Transverse colon (tissue), 4 donors: ENCODE results near the gene BCKDHA.

ENCODE experiments used
- POLR2A ChIP-seq: fragments of 450-650 bp; IDR thresholded peaks from one replicate; pipeline ENCODE4 v1.6.1; 2016; ENCODE audit warnings: antibody characterized with exemption, mild to moderate bottlenecking, moderate library complexity
- POLR2AphosphoS5 ChIP-seq, 3 donors: sonication (generic); formaldehyde crosslinking; IDR thresholded peaks; one replicate each; pipeline ENCODE4 v1.6.1; 2016; ENCODE audit warnings: antibody characterized with exemption in 3 of 3
- TF ChIP-seq, protein P1 (sequence below), 5 experiments: fragments of 200-600 bp in 3 of 5; fragments of 450-650 bp in 2 of 5; sonication (generic) in 3 of 5; IDR thresholded peaks; 1 replicate in 2 of 5; 2 replicates in 3 of 5; pipeline ENCODE4 v1.5.1; 2016 to 2017; ENCODE audit warnings: antibody characterized with exemption in 5 of 5, inconsistent platforms in 3 of 5, mild to moderate bottlenecking in 2 of 5, moderate library complexity in 1 of 5

DNA sequence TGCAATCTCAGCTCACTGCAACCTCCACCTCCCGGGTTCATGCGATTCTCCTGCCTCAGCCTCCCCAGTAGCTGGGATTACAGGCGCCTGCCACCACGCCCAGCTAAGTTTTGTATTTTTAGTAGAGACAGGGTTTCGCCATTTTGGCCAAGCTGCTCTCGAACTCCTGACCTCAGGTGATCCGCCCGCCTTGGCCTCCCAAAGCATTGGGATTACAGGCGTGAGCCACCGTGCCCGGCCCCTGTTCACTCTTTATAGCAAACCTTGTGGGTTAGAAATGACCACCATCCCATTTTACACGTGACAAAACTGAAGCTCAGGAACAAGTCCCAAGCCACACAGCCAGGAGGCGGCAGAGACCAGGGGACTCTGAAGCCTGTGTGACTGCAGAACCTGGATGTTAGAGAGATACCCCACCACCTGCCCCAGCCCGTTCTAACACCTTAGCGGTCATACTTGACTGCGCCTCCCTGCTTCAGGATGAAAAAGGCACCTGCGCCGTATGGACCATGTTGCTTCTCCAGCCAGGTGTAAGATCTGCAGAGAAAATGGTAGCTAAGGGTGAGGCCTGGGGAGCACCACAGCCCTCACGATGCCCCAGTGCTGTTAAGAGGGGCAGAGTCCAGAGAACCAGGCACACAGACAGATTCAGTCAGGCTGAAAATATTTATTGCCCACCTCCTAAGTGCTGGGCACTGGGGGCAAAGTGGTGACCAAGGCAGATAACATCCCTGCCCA is 38.5 kb downstream of the BCKDHA start:
- TF ChIP-seq, protein P1, sequence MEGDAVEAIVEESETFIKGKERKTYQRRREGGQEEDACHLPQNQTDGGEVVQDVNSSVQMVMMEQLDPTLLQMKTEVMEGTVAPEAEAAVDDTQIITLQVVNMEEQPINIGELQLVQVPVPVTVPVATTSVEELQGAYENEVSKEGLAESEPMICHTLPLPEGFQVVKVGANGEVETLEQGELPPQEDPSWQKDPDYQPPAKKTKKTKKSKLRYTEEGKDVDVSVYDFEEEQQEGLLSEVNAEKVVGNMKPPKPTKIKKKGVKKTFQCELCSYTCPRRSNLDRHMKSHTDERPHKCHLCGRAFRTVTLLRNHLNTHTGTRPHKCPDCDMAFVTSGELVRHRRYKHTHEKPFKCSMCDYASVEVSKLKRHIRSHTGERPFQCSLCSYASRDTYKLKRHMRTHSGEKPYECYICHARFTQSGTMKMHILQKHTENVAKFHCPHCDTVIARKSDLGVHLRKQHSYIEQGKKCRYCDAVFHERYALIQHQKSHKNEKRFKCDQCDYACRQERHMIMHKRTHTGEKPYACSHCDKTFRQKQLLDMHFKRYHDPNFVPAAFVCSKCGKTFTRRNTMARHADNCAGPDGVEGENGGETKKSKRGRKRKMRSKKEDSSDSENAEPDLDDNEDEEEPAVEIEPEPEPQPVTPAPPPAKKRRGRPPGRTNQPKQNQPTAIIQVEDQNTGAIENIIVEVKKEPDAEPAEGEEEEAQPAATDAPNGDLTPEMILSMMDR (IDR thresholded peaks at IDR 0.05), result no peak
- TF ChIP-seq POLR2AphosphoS5 (IDR thresholded peaks at IDR 0.05), result no peak
- no peak for TF ChIP-seq POLR2A
